ENCODE data around the gene CRISPLD2. TPM values are rescaled to one million over a fixed set of nuclear protein-coding genes. Genes with fewer than 3 reads are reported as not detected.

Gene CRISPLD2
- total and polyA plus RNA-seq, 9 of the 15 experiments (the other 6 are each of a cell fraction or from before 2014, with no cell fraction given): 0.03 to 0.24 (median 0.04) TPM; not detected in 4

DNA sequence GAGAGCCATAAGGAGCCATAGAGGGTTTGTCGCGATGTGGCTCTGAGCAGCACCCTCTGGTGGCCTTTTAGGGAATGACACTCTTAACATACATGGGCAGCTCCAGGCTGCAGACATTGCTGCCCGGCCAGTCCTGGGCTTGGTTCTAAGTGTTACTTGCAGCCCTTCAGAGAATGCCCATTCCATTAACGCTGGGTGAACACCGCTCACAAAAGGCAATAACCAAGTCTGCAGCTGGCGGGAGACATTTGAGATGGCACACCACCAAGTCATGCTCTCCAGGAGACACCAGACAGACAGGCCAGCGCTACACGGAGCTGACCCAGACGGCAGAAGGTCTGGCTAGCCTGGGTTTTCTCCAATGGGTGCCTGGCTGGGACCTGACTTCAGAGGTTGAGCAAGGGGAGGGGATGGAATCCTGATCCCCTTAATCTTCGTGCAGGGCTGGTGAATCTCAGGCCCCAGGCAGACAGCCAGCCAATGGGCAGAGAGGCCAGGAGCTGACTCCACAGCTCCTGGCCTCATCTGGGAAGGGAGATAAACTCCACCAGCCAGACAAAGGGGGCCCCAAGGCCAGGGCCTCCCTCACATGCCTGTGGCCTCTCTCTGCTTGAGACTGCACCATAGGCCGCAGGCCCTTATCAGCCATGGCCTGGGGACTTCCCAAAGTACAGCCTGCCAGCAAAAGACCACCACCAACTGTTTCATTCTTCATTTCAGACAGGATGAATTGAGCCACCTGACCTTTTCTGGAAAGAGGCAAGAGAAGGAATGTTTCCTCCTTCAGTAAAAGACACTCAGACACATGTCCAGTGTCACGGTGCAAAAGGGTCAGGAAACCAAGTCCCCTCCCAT is 132.8 kb downstream of the CRISPLD2 start (continued):
- TF ChIP-seq ZNF212 (CRISPR knock-in tag; IDR thresholded peaks at IDR 0.05) (peak; percentile 70; the same call in 1 of the 2 replicates), FOXM1 (IDR thresholded peaks at IDR 0.05; ENCODE audit: low read depth) (peak; percentile 93), FOXM1 (CRISPR knock-in tag; IDR thresholded peaks at IDR 0.05; ENCODE audit: low read depth) (no peak), SMARCA4 (IDR thresholded peaks at IDR 0.05) (peak; percentile 95), HDAC3 (IDR thresholded peaks at IDR 0.05; ENCODE audit: borderline replicate concordance, partially characterized antibody) (peak; percentile 95), NFE2 (IDR thresholded peaks at IDR 0.05; ENCODE audit: low read depth) (0 out of 2 replicates have a peak, but pooled peaks have one; percentile 33), XRCC4 (IDR thresholded peaks at IDR 0.05; ENCODE audit: extremely low read depth, insufficient read depth, insufficient read length) (no peak), PPARD (CRISPR knock-in tag; IDR thresholded peaks at IDR 0.05) (no peak), ZFP36 (IDR thresholded peaks at IDR 0.05; ENCODE audit: low read depth, low read length, partially characterized antibody) (peak; percentile 58), ETS2 (tag; IDR thresholded peaks at IDR 0.05; ENCODE audit: borderline replicate concordance, poor library complexity, severe bottlenecking) (no peak), SMAD1 (IDR thresholded peaks at IDR 0.05; ENCODE audit: low read depth, low read length, partially characterized antibody) (peak; percentile 71), ZNF561 (CRISPR knock-in tag; conservative IDR thresholded peaks at IDR 0.05) (no peak)
- TF ChIP-seq, protein P1, sequence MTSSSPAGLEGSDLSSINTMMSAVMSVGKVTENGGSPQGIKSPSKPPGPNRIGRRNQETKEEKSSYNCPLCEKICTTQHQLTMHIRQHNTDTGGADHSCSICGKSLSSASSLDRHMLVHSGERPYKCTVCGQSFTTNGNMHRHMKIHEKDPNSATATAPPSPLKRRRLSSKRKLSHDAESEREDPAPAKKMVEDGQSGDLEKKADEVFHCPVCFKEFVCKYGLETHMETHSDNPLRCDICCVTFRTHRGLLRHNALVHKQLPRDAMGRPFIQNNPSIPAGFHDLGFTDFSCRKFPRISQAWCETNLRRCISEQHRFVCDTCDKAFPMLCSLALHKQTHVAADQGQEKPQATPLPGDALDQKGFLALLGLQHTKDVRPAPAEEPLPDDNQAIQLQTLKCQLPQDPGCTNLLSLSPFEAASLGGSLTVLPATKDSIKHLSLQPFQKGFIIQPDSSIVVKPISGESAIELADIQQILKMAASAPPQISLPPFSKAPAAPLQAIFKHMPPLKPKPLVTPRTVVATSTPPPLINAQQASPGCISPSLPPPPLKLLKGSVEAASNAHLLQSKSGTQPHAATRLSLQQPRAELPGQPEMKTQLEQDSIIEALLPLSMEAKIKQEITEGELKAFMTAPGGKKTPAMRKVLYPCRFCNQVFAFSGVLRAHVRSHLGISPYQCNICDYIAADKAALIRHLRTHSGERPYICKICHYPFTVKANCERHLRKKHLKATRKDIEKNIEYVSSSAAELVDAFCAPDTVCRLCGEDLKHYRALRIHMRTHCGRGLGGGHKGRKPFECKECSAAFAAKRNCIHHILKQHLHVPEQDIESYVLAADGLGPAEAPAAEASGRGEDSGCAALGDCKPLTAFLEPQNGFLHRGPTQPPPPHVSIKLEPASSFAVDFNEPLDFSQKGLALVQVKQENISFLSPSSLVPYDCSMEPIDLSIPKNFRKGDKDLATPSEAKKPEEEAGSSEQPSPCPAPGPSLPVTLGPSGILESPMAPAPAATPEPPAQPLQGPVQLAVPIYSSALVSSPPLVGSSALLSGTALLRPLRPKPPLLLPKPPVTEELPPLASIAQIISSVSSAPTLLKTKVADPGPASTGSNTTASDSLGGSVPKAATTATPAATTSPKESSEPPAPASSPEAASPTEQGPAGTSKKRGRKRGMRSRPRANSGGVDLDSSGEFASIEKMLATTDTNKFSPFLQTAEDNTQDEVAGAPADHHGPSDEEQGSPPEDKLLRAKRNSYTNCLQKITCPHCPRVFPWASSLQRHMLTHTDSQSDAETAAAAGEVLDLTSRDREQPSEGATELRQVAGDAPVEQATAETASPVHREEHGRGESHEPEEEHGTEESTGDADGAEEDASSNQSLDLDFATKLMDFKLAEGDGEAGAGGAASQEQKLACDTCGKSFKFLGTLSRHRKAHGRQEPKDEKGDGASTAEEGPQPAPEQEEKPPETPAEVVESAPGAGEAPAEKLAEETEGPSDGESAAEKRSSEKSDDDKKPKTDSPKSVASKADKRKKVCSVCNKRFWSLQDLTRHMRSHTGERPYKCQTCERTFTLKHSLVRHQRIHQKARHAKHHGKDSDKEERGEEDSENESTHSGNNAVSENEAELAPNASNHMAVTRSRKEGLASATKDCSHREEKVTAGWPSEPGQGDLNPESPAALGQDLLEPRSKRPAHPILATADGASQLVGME (CRISPR knock-in tag; IDR thresholded peaks at IDR 0.05): peak; percentile 65; the same call in 1 of the 2 replicates
- TF ChIP-seq, protein P2, sequence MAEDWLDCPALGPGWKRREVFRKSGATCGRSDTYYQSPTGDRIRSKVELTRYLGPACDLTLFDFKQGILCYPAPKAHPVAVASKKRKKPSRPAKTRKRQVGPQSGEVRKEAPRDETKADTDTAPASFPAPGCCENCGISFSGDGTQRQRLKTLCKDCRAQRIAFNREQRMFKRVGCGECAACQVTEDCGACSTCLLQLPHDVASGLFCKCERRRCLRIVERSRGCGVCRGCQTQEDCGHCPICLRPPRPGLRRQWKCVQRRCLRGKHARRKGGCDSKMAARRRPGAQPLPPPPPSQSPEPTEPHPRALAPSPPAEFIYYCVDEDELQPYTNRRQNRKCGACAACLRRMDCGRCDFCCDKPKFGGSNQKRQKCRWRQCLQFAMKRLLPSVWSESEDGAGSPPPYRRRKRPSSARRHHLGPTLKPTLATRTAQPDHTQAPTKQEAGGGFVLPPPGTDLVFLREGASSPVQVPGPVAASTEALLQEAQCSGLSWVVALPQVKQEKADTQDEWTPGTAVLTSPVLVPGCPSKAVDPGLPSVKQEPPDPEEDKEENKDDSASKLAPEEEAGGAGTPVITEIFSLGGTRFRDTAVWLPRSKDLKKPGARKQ (CRISPR knock-in tag; IDR thresholded peaks at IDR 0.05): no peak
- TF ChIP-seq, protein P3, sequence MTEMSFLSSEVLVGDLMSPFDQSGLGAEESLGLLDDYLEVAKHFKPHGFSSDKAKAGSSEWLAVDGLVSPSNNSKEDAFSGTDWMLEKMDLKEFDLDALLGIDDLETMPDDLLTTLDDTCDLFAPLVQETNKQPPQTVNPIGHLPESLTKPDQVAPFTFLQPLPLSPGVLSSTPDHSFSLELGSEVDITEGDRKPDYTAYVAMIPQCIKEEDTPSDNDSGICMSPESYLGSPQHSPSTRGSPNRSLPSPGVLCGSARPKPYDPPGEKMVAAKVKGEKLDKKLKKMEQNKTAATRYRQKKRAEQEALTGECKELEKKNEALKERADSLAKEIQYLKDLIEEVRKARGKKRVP (CRISPR knock-in tag; IDR thresholded peaks at IDR 0.05): peak; percentile 55; the same call in 1 of the 2 replicates
